HL-60/S4 (cell line): ENCODE results near the gene CXCR2.
"Not testable (repeated sequence)": the region's sequence is repeated elsewhere in the genome, so short reads cannot be mapped to it uniquely, and the experiment has no call there.

ENCODE experiments used
- in situ Hi-C: fragments of 300-500 bp; cut with MboI; formaldehyde crosslinking; loops from 2 replicates; pipeline ENCODE4 v1.14.3; 2022; ENCODE audit warnings: low sequenced_read_pairs

CXCR2 gene

DNA sequence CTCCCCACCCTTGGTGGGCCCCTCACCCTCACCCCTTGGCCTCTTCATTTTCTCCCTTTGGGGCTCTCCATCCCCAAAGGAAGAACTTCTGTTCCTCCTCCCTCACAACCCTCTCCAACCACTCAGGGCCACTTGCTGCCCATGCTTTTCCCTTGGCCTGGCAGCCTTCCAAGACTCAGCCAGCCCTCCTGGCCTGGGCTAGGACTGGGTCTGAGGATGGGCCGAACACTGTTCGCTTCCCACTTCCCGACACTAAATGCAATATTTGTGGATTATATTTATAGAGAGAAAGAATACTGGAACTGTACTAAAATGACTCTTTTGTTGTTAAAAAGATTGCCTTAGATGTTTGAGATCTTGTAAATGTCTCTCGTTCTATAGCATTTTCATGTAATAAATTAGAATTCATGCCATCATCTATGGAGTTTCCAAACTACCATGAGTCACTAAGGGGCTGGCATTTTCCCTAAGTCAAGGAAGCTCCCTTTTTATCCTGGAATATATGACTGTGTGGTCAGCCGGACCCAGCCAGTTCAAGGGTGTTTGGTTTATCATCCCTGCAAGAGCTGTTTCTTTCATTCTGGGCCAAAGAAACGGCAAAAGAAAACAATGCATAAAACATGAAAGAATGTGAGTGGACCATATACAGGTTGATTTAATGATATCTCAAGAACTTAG lies 3.8 kb downstream of the CXCR2 start:
- in situ Hi-C loops = no loop called here

DNA sequence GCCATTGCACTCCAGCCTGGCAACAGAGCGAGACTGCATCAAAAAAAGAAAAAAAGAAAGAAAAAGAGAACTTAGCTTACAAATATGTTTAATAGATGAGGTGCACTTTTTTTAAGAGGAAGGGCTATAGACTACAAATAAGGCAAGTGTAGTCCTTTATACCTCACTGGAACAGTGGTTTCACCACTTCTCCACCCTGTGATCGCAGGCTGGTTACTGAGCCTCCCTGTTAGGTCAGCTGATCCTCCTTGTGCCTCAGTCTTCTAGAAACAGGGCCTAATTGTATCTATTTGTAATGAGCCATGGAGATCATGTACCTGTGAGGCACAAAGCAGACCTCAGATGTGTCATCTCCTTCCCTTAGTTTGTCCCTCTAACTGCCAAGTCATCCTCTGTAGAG lies 4.5 kb downstream of the CXCR2 start:
- in situ Hi-C loops = no loop called here

DNA sequence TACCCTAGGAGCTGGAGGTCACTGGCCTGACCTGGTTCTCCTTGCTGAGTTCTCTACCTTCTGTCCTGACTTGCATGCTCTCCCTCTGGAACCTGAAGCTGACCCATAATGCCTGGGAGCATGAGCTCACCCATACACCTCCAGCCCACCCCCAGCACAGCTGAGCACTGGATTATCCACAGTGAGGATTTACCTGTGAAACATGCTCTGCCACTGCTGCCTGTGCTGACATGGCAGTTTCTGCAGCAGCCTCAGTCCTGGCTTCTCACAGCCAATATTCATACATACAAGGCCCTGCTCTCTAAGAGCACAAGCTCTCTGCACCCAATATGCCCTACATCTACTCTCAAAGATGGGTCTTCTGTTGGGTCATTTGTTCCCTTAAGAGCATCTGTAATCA lies 5.0 kb downstream of the CXCR2 start:
- in situ Hi-C loops = no loop called here

- in situ Hi-C loops = no loop called here
Measured at GRCh38 chr2:218137514-218137913, 11.7 kb downstream of the CXCR2 start.

GRCh38 chr2:218138047-218138446 lies 12.2 kb downstream of the CXCR2 start:
- in situ Hi-C loops = no loop called here

DNA sequence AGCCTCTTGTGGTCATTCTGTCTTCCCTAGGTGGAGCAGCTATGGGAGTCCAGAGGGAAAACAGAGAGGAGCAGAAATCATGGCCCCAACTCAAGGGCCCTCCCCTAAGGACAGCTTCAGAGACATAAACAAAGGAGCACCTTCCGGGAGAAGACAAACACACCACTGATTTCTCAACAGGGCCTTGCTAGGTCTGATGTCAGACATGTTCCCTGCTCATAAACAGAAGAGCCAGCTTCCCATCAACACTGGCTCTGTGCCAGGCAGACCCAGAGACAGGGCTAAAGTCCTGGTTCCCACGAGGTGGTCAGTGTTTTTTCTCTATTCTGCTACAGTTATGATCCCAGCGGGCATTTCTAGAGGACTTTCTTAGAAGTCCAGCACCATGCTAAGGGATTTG lies 19.3 kb downstream of the CXCR2 start:
- in situ Hi-C loops = no loop called here

- in situ Hi-C loops = no loop called here
Measured at GRCh38 chr2:218146056-218146455, 20.2 kb downstream of the CXCR2 start.

- in situ Hi-C loops = no loop called here
Measured at GRCh38 chr2:218149098-218149497, 23.3 kb downstream of the CXCR2 start.

- in situ Hi-C loops = no loop called here
Measured at GRCh38 chr2:218149848-218150440, 24.1 kb downstream of the CXCR2 start.

DNA sequence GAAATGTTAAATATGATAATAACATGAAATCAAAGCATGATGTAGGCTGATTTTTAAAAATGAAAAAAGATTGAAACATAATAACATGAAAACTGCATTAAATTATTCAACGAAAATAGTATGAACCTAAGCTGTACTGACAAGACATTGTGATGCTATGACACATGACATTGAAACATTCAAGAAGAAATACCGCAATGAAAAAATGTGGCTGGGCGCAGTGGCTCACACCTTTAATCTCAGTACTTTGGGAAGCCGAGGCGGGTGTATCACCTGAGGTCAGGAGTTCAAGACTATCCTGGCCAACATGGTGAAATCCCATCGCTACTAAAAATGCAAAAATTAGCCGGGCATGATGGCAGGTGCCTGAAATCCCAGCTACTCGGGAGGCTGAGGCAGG lies 26.3 kb downstream of the CXCR2 start:
- in situ Hi-C loops = no loop called here

DNA sequence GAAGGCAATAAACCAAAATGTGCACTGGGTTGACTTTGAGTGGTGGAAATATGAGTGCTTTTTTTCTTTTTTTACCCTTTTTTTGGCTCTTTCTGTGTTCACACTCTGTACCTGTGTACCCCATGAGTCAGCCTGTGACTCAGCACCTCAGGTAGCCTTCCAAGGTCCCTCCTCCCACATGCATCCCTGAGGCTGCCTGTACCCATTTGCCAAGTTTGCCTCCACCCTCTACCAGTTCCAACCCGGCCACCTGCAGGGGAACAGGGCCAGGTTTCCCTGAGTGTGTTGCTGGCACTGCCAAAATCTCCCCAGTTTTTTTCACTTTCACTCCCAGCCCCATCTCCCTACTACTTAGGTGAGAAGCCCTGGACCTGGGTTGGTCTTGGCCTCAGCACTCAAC lies 26.9 kb downstream of the CXCR2 start:
- in situ Hi-C loops = no loop called here

GRCh38 chr2:218155953-218156479 lies 30.2 kb downstream of the CXCR2 start:
- in situ Hi-C loops = no loop called here

GRCh38 chr2:218161644-218162043 lies 35.8 kb downstream of the CXCR2 start:
- in situ Hi-C loops = no loop called here

- in situ Hi-C loops = no loop called here
Measured at GRCh38 chr2:218162814-218163213, 37.0 kb downstream of the CXCR2 start.

DNA sequence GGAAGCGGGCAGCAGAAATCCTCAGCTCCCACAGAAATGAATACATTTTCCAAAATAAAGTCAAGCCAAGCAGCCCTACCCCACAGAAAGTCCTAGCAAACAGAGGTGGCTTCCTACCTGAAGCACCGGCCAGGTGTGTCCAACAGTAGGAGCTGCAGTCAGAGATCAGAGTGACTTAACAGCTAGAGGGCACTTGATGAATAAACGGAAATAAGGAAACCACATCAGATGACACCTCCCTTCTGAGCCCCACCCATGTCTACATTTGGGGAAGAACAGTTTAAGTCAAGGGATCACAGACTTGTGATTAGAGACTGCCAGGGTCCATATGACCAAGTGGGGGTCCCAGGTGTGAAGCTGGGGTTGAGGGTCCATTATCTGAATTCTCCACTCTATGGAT lies 41.0 kb downstream of the CXCR2 start, which contains the start of gene CXCR1:
Gene CXCR1, minus strand, starts transcription at position 172 of the 400 bp plus-strand sequence. CDS start 1,751 bp downstream, outside the sequence.
- in situ Hi-C loops = no loop called here

DNA sequence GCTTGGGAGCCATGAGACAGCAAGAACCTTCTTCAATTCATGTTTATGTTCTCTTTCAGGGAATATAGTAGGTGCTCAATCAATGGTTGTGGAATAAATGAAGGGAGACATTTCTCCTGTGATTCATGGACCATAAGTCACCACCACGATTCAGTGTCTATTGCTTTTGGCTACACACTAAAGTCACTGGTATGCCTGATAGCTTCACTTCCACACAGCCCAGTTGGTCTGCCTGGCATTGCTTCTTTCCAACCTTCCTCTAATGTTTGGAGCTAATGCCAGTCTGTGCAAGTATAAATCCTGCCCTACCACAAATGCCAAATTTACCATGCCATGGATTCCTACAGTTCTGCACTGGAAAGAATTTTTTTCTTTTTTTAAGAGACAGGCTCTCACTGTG lies 42.2 kb downstream of the CXCR2 start:
- in situ Hi-C loops = no loop called here

- in situ Hi-C loops = no loop called here
Measured at GRCh38 chr2:218168635-218169462, 43.0 kb downstream of the CXCR2 start.

- in situ Hi-C loops = no loop called here
Measured at GRCh38 chr2:218169757-218170546, 44.1 kb downstream of the CXCR2 start.

GRCh38 chr2:218171744-218172143 lies 45.9 kb downstream of the CXCR2 start:
- in situ Hi-C loops = not testable (repeated sequence)

GRCh38 chr2:218172845-218173244 lies 47.0 kb downstream of the CXCR2 start:
- in situ Hi-C loops = no loop called here

DNA sequence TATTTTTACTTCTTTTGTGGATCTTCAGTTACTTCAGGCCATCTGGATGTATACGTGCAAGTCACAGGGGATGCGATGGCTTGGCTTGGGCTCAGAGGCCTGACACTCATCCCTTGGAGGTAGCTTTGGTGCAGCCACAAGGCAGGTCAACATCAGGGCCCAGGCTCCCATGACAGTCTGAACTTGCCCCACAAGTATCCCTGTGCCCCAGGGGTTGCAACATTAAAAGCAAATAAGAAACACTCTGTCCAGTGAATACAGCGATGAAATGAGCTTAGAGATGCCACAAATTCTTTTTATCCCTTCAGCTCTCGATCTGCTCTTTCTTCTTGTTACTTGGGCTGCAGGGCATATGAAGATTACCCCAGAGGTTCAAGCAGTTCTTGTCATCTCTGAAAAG lies 54.0 kb downstream of the CXCR2 start:
- in situ Hi-C loops = loop anchor here (5.0 kb wide), 1 partner anchor 78 kb away; no protein-coding TSS in a partner anchor
